GM18951 (cell line): ENCODE data around the gene AR.

Experiments used
- POLR2A ChIP-seq: IDR thresholded peaks from 4 replicates; pipeline ENCODE4 v1.6.1; 2011; ENCODE audit warnings: mild to moderate bottlenecking; ENCODE audit not compliant: insufficient read length, insufficient read depth; ENCODE audit errors: extremely low read depth
- in situ Hi-C: fragments of 300-500 bp; cut with MboI; formaldehyde crosslinking; loops from one replicate; pipeline ENCODE4 v1.12.0; 2022; ENCODE audit warnings: low sequenced_read_pairs, mixed read lengths, inconsistent platforms; ENCODE audit not compliant: unreplicated experiment

AR gene

GRCh38 chrX:67717571-67717970 is 173.8 kb downstream of the AR start:
- TF ChIP-seq POLR2A: no peak
- in situ Hi-C loops: no loop called here

- in situ Hi-C loops: no loop called here
- no peak for TF ChIP-seq POLR2A
Observed at GRCh38 chrX:67718926-67719325, 175.1 kb downstream of the AR start.

- TF ChIP-seq POLR2A: no peak
- in situ Hi-C loops: no loop called here
Observed at GRCh38 chrX:67720344-67720743, 176.5 kb downstream of the AR start.

GRCh38 chrX:67721321-67721720 is 177.5 kb downstream of the AR start:
- no peak for TF ChIP-seq POLR2A
- in situ Hi-C loops: no loop called here

- in situ Hi-C loops: no loop called here
Observed at GRCh38 chrX:67723580-67724351, 179.9 kb downstream of the AR start.

GRCh38 chrX:67724359-67725110 is 180.7 kb downstream of the AR start:
- in situ Hi-C loops: no loop called here

More at GRCh38 chrX:67723580-67724351, 179.9 kb downstream of the AR start:
- no peak for TF ChIP-seq POLR2A

GRCh38 chrX:67725471-67725870 is 181.7 kb downstream of the AR start:
- in situ Hi-C loops: no loop called here
- no peak for TF ChIP-seq POLR2A

More at GRCh38 chrX:67724359-67725110, 180.7 kb downstream of the AR start:
- no peak for TF ChIP-seq POLR2A

- in situ Hi-C loops: no loop called here
- no peak for TF ChIP-seq POLR2A
Observed at GRCh38 chrX:67726018-67726417, 182.2 kb downstream of the AR start.

- in situ Hi-C loops: no loop called here
- no peak for TF ChIP-seq POLR2A
Observed at GRCh38 chrX:67727576-67727975, 183.8 kb downstream of the AR start.

GRCh38 chrX:67730296-67730695 is 186.5 kb downstream of the AR start:
- in situ Hi-C loops: no loop called here
- TF ChIP-seq POLR2A: no peak

GRCh38 chrX:67731061-67731460 is 187.2 kb downstream of the AR start:
- no peak for TF ChIP-seq POLR2A
- in situ Hi-C loops: no loop called here

- in situ Hi-C loops: no loop called here
- TF ChIP-seq POLR2A: no peak
Observed at GRCh38 chrX:67732864-67733263, 189.0 kb downstream of the AR start.

- in situ Hi-C loops: no loop called here
- no peak for TF ChIP-seq POLR2A
Observed at GRCh38 chrX:67734111-67734753, 190.4 kb downstream of the AR start.

- no peak for TF ChIP-seq POLR2A
- in situ Hi-C loops: no loop called here
Observed at GRCh38 chrX:67749536-67749935, 205.7 kb downstream of the AR start.

GRCh38 chrX:67750694-67751093 is 206.9 kb downstream of the AR start:
- TF ChIP-seq POLR2A: no peak
- in situ Hi-C loops: no loop called here
